ENCODE data around the gene CREBZF.

DNA sequence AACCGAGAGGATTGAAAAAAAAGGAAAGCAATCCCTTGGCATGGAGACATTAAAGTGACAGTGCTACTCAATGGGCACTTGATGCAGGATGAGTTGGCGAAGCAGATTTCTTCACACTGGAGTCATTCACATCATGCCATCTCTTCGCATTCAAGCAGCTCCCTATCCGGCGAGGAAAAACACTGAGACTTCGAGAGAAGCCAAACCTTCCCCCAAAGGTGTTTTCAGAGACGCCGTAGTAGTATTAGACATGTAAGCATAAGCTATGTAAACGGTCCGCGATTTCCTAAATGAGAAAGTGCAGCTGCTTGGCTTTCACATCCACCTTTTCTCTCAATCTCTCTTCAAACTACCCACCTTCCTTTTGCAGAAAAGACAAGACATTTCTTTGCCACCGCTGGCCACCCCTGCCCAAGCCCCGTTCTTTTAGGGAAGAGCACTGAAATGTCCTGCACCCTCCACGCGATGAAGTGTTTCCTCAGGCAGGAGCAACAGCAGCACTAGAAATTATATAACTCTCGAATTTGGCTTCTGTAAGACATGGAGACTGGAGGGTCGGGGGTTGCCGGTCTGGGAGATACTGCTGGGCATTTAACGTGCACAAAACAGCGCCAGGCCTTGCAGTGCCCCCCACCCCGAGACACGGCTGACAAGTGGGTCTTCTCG is 37.5 kb downstream of the CREBZF start, which contains the start of gene DLG2:
- TF ChIP-seq, protein P1, sequence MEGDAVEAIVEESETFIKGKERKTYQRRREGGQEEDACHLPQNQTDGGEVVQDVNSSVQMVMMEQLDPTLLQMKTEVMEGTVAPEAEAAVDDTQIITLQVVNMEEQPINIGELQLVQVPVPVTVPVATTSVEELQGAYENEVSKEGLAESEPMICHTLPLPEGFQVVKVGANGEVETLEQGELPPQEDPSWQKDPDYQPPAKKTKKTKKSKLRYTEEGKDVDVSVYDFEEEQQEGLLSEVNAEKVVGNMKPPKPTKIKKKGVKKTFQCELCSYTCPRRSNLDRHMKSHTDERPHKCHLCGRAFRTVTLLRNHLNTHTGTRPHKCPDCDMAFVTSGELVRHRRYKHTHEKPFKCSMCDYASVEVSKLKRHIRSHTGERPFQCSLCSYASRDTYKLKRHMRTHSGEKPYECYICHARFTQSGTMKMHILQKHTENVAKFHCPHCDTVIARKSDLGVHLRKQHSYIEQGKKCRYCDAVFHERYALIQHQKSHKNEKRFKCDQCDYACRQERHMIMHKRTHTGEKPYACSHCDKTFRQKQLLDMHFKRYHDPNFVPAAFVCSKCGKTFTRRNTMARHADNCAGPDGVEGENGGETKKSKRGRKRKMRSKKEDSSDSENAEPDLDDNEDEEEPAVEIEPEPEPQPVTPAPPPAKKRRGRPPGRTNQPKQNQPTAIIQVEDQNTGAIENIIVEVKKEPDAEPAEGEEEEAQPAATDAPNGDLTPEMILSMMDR (IDR thresholded peaks at IDR 0.05) = no peak
- TF ChIP-seq EZH2 (IDR thresholded peaks at IDR 0.05; ENCODE audit: borderline replicate concordance, insufficient read depth, low read depth, low read length, poor library complexity, severe bottlenecking) = no peak

All from B cell (primary cell).